A549 treated with DMSO at 1 μM for 4 hours (cell line): Measurements from ENCODE around the gene PTGES3. TPM values are rescaled to one million over a fixed set of nuclear protein-coding genes. Genes with fewer than 3 reads are reported as not detected.

Experiments used
- total RNA-seq: library from RNA; stranded (reverse); fragments of 200-300 nt; extraction: Qiagen RNA extraction; gene quantifications from 5 replicates; pipeline ENCODE4 v1.2.3, GENCODE V29; 2022; ENCODE audit warnings: low read depth

PTGES3 gene, protein sequence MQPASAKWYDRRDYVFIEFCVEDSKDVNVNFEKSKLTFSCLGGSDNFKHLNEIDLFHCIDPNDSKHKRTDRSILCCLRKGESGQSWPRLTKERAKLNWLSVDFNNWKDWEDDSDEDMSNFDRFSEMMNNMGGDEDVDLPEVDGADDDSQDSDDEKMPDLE
- total RNA-seq = 384 to 463 TPM (median 435 TPM) in 5 replicates

DNA sequence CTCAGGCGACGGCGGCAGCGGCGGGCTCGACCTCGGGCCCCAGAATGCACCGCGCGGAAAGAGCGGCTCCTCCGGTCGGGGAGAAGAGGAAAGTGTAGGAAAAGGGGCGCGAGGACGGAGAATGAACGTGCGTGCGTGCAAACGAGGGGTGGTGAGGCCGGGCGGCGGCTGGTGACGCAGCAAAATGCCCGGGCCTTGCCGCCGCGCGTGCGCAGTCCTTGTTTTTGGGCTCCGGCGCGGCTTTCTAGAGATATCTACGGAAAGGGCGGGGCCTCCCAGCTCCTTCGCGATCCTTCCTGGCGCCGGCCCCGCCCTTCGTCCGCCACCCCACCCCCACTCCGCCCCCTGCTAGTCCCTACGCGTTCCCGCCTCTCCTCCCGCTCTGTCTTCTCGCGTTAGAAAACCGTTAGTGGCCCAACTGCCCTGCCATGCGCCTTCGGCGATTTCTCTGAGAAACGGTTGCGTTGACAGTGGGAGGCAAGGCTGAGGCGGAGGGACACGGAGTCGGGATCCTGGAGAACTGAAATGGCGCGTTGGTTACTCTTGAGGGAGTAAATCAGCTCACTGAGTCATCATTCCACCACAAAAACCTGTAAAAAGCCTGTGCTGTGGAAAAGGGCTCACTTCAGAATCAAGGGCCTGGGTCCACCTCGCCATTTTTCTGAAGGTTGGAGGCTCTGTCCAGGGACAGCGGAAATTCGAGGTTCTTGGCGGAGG is at the start of gene PTGES3:
Gene PTGES3, minus strand, starts transcription at position 156 of the 717 bp plus-strand sequence. CDS start 285 bp downstream, outside the sequence.

DNA sequence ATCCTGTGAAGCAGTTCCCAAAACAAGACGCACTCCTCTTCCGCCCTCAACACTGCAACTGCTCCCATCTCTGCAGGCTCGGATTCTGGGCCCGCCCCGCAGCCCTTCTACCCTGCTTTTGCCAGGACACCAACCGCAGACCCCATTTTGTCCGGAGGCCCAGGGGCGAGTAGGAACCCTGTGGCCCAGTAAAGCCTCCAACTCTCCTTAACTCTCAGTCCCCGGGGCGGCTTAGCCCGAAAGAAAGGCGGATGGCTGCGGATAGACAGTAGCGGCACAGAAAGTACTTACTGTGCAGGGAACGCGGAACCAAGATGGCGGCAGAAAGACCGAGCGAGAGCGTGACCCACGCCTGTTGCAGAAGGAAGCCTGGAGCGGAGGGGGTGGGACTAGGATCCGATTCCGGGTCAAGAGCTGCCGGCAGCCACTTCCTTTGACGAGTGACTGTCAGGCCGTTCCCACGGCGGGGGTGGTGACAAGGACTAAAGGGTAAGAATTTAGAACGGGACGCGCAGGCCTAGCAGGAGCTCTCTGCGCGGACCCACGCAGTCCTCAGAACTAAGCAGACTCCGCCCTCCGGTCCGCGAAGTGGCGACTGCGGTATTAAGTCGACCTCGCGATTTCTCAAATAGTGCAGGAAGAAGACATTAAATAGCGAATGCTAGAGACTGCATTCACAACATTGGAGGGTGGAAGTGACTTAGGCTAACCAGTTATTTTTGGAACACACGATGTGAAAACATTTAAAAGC is 37.1 kb upstream of the PTGES3 start, which contains the start of gene NACA:
Gene NACA, minus strand, starts transcription at position 328 of the 751 bp plus-strand sequence. CDS start 778 bp downstream, outside the sequence.

DNA sequence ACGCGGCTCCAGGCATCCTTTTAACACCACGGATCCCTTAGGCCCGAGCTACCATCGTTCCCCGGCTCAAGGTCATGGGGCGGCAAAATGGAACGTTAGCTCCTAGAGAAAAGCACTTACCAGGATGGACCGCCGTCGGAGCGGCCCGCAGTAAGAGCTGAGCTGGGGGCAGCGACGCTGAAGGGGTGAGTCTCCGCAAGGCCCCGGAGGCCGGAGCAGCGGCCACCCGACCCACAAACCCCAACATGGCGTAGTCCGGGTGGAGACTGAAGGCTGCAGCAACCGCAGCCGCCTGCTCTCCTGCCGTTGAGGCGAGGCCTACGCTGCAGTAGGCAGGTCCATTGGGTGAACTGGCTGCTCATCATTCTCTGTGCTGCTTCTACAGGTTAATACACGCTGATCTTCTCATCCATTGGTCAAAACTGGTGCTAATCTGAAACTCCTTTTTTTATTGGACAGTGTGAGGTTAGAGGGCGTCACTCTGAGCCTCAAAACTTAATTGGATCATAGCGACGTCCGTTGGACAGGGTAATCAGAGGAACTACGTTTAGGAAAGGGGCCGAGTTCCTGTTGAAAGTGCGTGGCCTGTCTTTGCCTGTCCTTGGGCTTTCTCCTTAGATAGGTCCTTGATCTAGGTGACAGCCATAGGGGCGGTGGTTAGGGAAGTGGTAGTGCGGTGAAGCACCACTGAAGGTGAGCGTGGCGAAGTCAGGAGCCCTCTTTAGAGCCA is 42.2 kb downstream of the PTGES3 start, which contains the start of gene ATP5F1B:
Gene ATP5F1B, minus strand, starts transcription at position 268 of the 730 bp plus-strand sequence. Its CDS starts 21 bp downstream, at position 247.

DNA sequence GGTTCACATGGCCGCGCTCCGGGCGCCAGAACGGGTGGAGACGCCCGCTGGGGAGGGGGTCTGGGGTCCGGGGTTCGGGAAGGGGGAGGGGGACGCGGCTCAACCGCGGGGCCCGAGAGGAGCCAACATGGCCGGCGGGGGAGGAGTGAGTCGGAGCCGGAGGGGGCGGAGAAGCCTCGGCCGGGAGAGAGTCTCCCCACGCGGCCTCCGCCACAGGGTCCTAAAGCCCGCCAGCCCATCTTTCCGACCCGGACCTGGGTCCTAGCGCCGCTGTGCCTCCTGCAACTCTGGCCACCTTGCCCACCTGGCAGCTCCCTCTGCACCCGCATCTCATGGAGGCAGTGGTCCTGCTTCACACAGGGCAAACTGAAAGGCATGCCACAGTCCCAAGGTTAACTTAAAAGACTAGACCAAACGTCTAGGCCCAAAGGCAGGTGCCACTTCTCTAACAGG is 57.9 kb downstream of the PTGES3 start, which contains the start of gene BAZ2A:
Gene BAZ2A, minus strand, starts transcription at position 147 of the 453 bp plus-strand sequence. CDS start 12,796 bp downstream, outside the sequence.

Other genes starting within 250 kb of the PTGES3 start
- 35.0 to 42.2 TPM (median 41.8 TPM) in 5 replicates for gene TIMELESS, start 238.9 kb downstream of the PTGES3 start, total RNA-seq
- 0.15 to 0.30 TPM in 2 of 5 replicates, not detected in the others for gene MIP, start 233.6 kb downstream of the PTGES3 start, total RNA-seq
- gene SPRYD4, start 219.7 kb downstream of the PTGES3 start, total RNA-seq = 1.9 to 2.0 TPM (median 2.0 TPM) in 5 replicates
- 0.07 to 0.26 TPM (median 0.22 TPM) in 4 of 5 replicates, not detected in the other for gene GLS2, start 200.1 kb downstream of the PTGES3 start, total RNA-seq
- 13.4 to 28.7 TPM (median 17.0 TPM) in 5 replicates for gene RBMS2, start 166.5 kb downstream of the PTGES3 start, total RNA-seq
- 35.5 to 48.2 TPM (median 45.8 TPM) in 5 replicates for gene BAZ2A, start 58.0 kb downstream of the PTGES3 start, total RNA-seq
- gene ATP5F1B, start 42.3 kb downstream of the PTGES3 start, total RNA-seq = 826 to 929 TPM (median 883 TPM) in 5 replicates
- gene NACA, start 37.0 kb upstream of the PTGES3 start, total RNA-seq = 1,463 to 1,776 TPM (median 1,523 TPM) in 5 replicates
- 26.8 to 32.0 TPM (median 27.6 TPM) in 5 replicates for gene PRIM1, start 64.0 kb upstream of the PTGES3 start, total RNA-seq
- gene HSD17B6, start 75.0 kb upstream of the PTGES3 start, total RNA-seq = 0.96 to 2.6 TPM (median 1.3 TPM) in 5 replicates
- not detected in 5 replicates for gene SDR9C7, start 246.1 kb upstream of the PTGES3 start, total RNA-seq